Endothelial cell of umbilical vein (primary cell): Measurements from ENCODE around the gene INTS11.
A peak's percentile ranks its signal among the peaks of the same experiment; 100 is the strongest.

Experiments used
- EZH2 ChIP-seq: IDR thresholded peaks from 2 replicates; pipeline ENCODE4 v1.6.1; 2012; ENCODE audit warnings: borderline replicate concordance, low read depth, mild to moderate bottlenecking, moderate library complexity, low read length, inconsistent platforms; ENCODE audit not compliant: severe bottlenecking
- FOS ChIP-seq: IDR thresholded peaks from 2 replicates; pipeline ENCODE4 v1.6.1; 2011; ENCODE audit warnings: mild to moderate bottlenecking, low read length, moderate library complexity, borderline replicate concordance; ENCODE audit not compliant: insufficient read depth
- JUN ChIP-seq: IDR thresholded peaks from 2 replicates; pipeline ENCODE4 v1.6.1; 2011; ENCODE audit warnings: borderline replicate concordance, low read depth; ENCODE audit not compliant: insufficient read length, insufficient read depth
- POLR2A ChIP-seq: IDR thresholded peaks from 2 replicates; pipeline ENCODE4 v1.6.1; 2012; ENCODE audit warnings: low read depth, mild to moderate bottlenecking, control low read depth, low read length
- POLR2AphosphoS5 ChIP-seq: IDR thresholded peaks from 2 replicates; pipeline ENCODE4 v1.6.1; 2012; ENCODE audit warnings: low read depth, mild to moderate bottlenecking, control low read depth, low read length, moderate library complexity; ENCODE audit not compliant: insufficient read depth
- TF ChIP-seq, protein P1 (sequence below), 2 donors: IDR thresholded peaks; 1 replicate in 1 of 2; 2 replicates in 1 of 2; pipeline ENCODE4 v1.5.1; 2011; ENCODE audit warnings: low read length in 2 of 2, mild to moderate bottlenecking in 2 of 2, moderate library complexity in 2 of 2, control low read depth in 1 of 2, inconsistent platforms in 1 of 2, low read depth in 1 of 2; ENCODE audit not compliant: insufficient read depth in 1 of 2; ENCODE audit errors: extremely low read depth in 1 of 2
- TF ChIP-seq, protein P2 (sequence below): IDR thresholded peaks from 2 replicates; pipeline ENCODE4 v1.6.1; 2011; ENCODE audit not compliant: insufficient read depth, insufficient read length

DNA sequence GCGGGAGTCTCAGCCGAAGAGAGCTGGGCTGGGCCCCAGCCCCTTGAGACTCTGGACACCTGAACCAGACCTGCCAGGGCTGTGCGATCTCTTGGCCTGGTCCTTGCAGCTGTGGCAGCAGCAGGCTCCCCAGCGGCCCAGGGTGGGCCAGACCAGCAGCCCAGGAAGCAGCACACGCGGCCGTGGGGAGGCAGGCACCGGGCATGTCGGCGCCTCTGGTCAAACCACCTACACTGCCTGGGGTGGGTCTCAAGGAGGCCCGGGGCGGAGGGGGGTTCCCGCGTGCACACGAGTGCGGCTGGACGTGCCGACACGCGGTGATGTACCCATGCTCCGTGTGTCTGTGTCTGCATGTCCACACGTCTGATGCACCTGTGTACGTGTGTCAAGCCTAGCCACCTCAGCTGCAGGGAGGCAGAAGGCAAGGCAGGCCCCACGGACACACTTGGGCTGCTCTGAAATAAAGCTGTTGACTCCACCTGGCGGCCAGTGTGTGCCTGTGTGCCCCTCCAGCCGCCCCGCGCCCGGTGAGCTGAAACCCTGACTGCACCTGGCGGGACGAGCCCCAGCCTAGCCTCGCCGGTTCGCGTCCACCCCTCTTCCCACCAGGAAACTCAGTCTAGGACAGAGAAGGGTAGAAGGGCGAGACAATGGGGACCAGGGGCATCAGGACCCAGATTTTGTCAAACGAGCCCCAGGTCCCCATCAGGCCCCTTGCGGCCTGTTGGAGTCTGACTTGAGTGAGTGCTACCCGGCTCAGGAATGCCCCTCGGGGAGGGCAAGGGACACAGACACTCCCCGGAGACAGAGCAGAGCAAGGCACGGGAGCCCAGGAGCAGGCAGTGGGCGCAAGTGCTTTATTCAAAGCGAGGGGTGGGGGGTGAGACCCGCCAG, 32.7 kb downstream of the INTS11 start:
- no peak for TF ChIP-seq JUN
- TF ChIP-seq, protein P1, sequence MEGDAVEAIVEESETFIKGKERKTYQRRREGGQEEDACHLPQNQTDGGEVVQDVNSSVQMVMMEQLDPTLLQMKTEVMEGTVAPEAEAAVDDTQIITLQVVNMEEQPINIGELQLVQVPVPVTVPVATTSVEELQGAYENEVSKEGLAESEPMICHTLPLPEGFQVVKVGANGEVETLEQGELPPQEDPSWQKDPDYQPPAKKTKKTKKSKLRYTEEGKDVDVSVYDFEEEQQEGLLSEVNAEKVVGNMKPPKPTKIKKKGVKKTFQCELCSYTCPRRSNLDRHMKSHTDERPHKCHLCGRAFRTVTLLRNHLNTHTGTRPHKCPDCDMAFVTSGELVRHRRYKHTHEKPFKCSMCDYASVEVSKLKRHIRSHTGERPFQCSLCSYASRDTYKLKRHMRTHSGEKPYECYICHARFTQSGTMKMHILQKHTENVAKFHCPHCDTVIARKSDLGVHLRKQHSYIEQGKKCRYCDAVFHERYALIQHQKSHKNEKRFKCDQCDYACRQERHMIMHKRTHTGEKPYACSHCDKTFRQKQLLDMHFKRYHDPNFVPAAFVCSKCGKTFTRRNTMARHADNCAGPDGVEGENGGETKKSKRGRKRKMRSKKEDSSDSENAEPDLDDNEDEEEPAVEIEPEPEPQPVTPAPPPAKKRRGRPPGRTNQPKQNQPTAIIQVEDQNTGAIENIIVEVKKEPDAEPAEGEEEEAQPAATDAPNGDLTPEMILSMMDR (IDR thresholded peaks at IDR 0.05; ENCODE audit: extremely low read depth in 1 of 2, insufficient read depth in 1 of 2, low read depth in 1 of 2, low read length in 2 of 2) = peak; percentile 73 to 83
- no peak for TF ChIP-seq POLR2AphosphoS5
- TF ChIP-seq EZH2 = no peak
- TF ChIP-seq POLR2A = no peak
- TF ChIP-seq, protein P2, sequence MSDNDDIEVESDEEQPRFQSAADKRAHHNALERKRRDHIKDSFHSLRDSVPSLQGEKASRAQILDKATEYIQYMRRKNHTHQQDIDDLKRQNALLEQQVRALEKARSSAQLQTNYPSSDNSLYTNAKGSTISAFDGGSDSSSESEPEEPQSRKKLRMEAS = no peak
- no peak for TF ChIP-seq FOS
